Liver (tissue), 9 donors: Measurements from ENCODE around the gene SYMPK. TPM values are rescaled to one million over a fixed set of nuclear protein-coding genes. Genes with fewer than 3 reads are reported as not detected.

Experiments
- DNase-seq: peaks from one replicate; pipeline ENCODE4 v3.0.0-alpha.2; 2017; ENCODE audit warnings: low spot score
- H3K27ac ChIP-seq, 2 donors: one replicate each; pipeline ENCODE4 v1.7.0; 2013; ENCODE audit warnings: inconsistent platforms in 2 of 2, low read length in 2 of 2, control low read depth in 1 of 2, low read depth in 1 of 2, mild to moderate bottlenecking in 1 of 2
- H3K27me3 ChIP-seq, 4 donors: one replicate each; pipeline versions ENCODE4 v1.6.1 to v1.7.0; 2013; ENCODE audit warnings: low read length in 3 of 4, inconsistent platforms in 1 of 4, mild to moderate bottlenecking in 1 of 4, moderate library complexity in 1 of 4; ENCODE audit not compliant: control insufficient read depth in 4 of 4, insufficient read depth in 4 of 4
- H3K36me3 ChIP-seq, 4 donors: one replicate each; pipeline versions ENCODE4 v1.6.1 to v1.7.0; 2013; ENCODE audit warnings: low read length in 3 of 4, mild to moderate bottlenecking in 3 of 4, low read depth in 1 of 4, moderate library complexity in 1 of 4; ENCODE audit not compliant: control insufficient read depth in 4 of 4, insufficient read depth in 3 of 4
- H3K4me1 ChIP-seq, 4 donors: one replicate each; pipeline versions ENCODE4 v1.6.1 to v1.7.0; 2013; ENCODE audit warnings: low read length in 3 of 4, mild to moderate bottlenecking in 3 of 4, moderate library complexity in 1 of 4; ENCODE audit not compliant: control insufficient read depth in 4 of 4, insufficient read depth in 4 of 4
- H3K4me3 ChIP-seq, 3 donors: one replicate each; pipeline versions ENCODE4 v1.6.1 to v1.7.0; 2013; ENCODE audit warnings: low read length in 3 of 3, control low read depth in 1 of 3, low read depth in 1 of 3, mild to moderate bottlenecking in 1 of 3
- H3K9ac ChIP-seq, 2 donors: one replicate each; pipeline ENCODE4 v1.7.0; 2013; ENCODE audit warnings: low read length in 2 of 2, mild to moderate bottlenecking in 2 of 2, moderate library complexity in 2 of 2, control low read depth in 1 of 2, low read depth in 1 of 2
- H3K9me3 ChIP-seq, 4 donors: one replicate each; pipeline versions ENCODE4 v1.6.1 to v1.7.0; 2013; ENCODE audit warnings: low read length in 3 of 4; ENCODE audit not compliant: control insufficient read depth in 4 of 4
- ATF3 ChIP-seq: IDR thresholded peaks from 2 replicates; pipeline ENCODE4 v1.6.1; 2016; ENCODE audit warnings: antibody characterized with exemption
- EGR1 ChIP-seq, 2 donors: IDR thresholded peaks; 2 replicates each; pipeline ENCODE4 v1.6.1; 2016 to 2018; ENCODE audit warnings: antibody characterized with exemption in 2 of 2, low read depth in 2 of 2
- FOXA1 ChIP-seq: IDR thresholded peaks from 2 replicates; pipeline ENCODE4 v1.6.1; 2016; ENCODE audit warnings: antibody characterized with exemption
- GABPA ChIP-seq, 2 donors: IDR thresholded peaks in 1 of 2; conservative IDR thresholded peaks in 1 of 2; 2 replicates each; pipeline ENCODE4 v1.6.1; 2016; ENCODE audit warnings: antibody characterized with exemption in 2 of 2, mild to moderate bottlenecking in 1 of 2, moderate library complexity in 1 of 2
- HNF4A ChIP-seq, 2 donors: conservative IDR thresholded peaks; 2 replicates each; pipeline ENCODE4 v1.6.1; 2016; ENCODE audit warnings: antibody characterized with exemption in 2 of 2, mild to moderate bottlenecking in 2 of 2
- HNF4G ChIP-seq: IDR thresholded peaks from 2 replicates; pipeline ENCODE4 v1.6.1; 2016; ENCODE audit warnings: antibody characterized with exemption
- JUND ChIP-seq, 2 donors: IDR thresholded peaks; 2 replicates each; pipeline ENCODE4 v1.6.1; 2016; ENCODE audit warnings: antibody characterized with exemption in 2 of 2
- NR2F2 ChIP-seq: IDR thresholded peaks from 2 replicates; pipeline ENCODE4 v1.6.1; 2016; ENCODE audit warnings: antibody characterized with exemption
- RAD21 ChIP-seq, 2 donors: IDR thresholded peaks; 2 replicates each; pipeline ENCODE4 v1.6.1; 2016; ENCODE audit warnings: antibody characterized with exemption in 2 of 2, mild to moderate bottlenecking in 2 of 2
- REST ChIP-seq: IDR thresholded peaks from 2 replicates; pipeline ENCODE4 v1.6.1; 2016; ENCODE audit warnings: antibody characterized with exemption, mild to moderate bottlenecking
- RXRA ChIP-seq, 2 donors: IDR thresholded peaks; 2 replicates each; pipeline ENCODE4 v1.6.1; 2017 to 2018; ENCODE audit warnings: antibody characterized with exemption in 2 of 2, mild to moderate bottlenecking in 1 of 2
- SP1 ChIP-seq: IDR thresholded peaks from 2 replicates; pipeline ENCODE4 v1.6.1; 2018; ENCODE audit warnings: antibody characterized with exemption, mild to moderate bottlenecking
- TAF1 ChIP-seq: conservative IDR thresholded peaks from 2 replicates; pipeline ENCODE4 v1.6.1; 2016; ENCODE audit warnings: antibody characterized with exemption, mild to moderate bottlenecking
- YY1 ChIP-seq: IDR thresholded peaks from 2 replicates; pipeline ENCODE4 v1.6.1; 2016; ENCODE audit warnings: antibody characterized with exemption, mild to moderate bottlenecking
- WGBS: extraction: QIAGEN DNeasy Blood & Tissue Kit; methylation state at CpG from one replicate; pipeline ENCODE4 v1.1.7; 2013; 5-methylcytosine and 5-hydroxymethylcytosine counted together
- polyA plus RNA-seq, 2 donors: library from polyadenylated mRNA; stranded (reverse) in 1 of 2; unstranded in 1 of 2; fragments of 200-250 nt in 1 of 2; fragments of >200 nt in 1 of 2; fragmentation: Nextera tagmentation in 1 of 2; extraction: Ambion mirVana in 1 of 2; gene quantifications; one replicate each; pipeline versions ENCODE4 v1.2.1 to v1.2.3, GENCODE V29; 2013 to 2015
- total RNA-seq, 2 donors: library from RNA; depleted of rRNA; stranded (reverse); fragments of >200 nt; gene quantifications; one replicate each; pipeline ENCODE4 v1.2.3, GENCODE V29; 2014
- TF ChIP-seq, protein P1 (sequence below): fragments of 150-350 bp; IDR thresholded peaks from 2 replicates; pipeline ENCODE4 v1.5.1; 2017; ENCODE audit warnings: improper control_type of control experiment, low read depth, low read length; ENCODE audit not compliant: missing input control
- TF ChIP-seq, protein P2 (sequence below): IDR thresholded peaks from 2 replicates; pipeline ENCODE4 v1.6.1; 2016; ENCODE audit warnings: antibody characterized with exemption
- TF ChIP-seq, protein P3 (sequence below): IDR thresholded peaks from 2 replicates; pipeline ENCODE4 v1.6.1; 2016; ENCODE audit warnings: antibody characterized with exemption
- donor health status: healthy.
- donor health status: healthy.
- donor health status: healthy.
- donor health status: healthy.
- donor health status: healthy.

SYMPK gene
- total and polyA plus RNA-seq, 4 donors, result 5.5 to 26.1 (median 24.1) TPM

DNA sequence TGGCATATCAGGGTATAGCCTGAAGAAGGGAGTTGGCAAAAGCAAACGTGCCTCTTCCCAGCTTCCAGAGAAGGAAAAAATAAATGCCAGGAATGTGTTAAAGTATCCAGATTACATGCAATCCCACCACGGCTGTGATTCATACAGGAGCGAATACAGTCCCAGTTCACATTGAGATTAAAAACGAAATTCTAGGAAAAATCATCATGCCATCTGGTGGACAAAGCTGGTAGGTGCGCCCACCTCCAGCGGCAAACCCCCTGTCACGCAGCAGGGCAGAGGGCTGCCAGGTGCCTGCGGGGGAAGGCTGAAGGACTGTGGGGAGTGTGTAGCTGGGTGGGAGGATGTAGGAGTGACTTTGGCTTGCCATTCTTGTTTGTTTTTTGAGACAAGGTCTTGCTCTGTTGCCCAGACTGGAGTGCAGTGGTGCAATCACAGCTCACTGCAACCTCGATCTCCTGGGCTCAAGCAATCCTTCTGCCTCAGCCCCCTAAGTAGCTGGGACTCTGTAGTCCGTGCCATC, 63.9 kb downstream of the SYMPK start:
- Histone ChIP-seq H3K4me3 (no peak overlapping the region), H3K27ac (no peak overlapping the region), H3K36me3 (no peaks in the 10 kb centered on the region), H3K9ac (no peak overlapping the region), H3K4me1 (peaks cover 0 to 6% (median 6%) of the 10 kb centered on the region in 4 donors), H3K27me3 (no peaks in the 10 kb centered on the region), H3K9me3 (no peaks in the 10 kb centered on the region)
- TF ChIP-seq TAF1, result no peak
- peak; percentile 73 to 83 for TF ChIP-seq RAD21 (IDR thresholded peaks at IDR 0.05)
- TF ChIP-seq JUND (IDR thresholded peaks at IDR 0.05), result no peak
- peak; percentile 18 for TF ChIP-seq YY1
- TF ChIP-seq, protein P1, sequence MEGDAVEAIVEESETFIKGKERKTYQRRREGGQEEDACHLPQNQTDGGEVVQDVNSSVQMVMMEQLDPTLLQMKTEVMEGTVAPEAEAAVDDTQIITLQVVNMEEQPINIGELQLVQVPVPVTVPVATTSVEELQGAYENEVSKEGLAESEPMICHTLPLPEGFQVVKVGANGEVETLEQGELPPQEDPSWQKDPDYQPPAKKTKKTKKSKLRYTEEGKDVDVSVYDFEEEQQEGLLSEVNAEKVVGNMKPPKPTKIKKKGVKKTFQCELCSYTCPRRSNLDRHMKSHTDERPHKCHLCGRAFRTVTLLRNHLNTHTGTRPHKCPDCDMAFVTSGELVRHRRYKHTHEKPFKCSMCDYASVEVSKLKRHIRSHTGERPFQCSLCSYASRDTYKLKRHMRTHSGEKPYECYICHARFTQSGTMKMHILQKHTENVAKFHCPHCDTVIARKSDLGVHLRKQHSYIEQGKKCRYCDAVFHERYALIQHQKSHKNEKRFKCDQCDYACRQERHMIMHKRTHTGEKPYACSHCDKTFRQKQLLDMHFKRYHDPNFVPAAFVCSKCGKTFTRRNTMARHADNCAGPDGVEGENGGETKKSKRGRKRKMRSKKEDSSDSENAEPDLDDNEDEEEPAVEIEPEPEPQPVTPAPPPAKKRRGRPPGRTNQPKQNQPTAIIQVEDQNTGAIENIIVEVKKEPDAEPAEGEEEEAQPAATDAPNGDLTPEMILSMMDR, result peak; percentile 88
- TF ChIP-seq FOXA1, result no peak
- TF ChIP-seq HNF4G, result no peak
- TF ChIP-seq REST, result no peak
- peak; percentile 68 for DNase-seq
- 4% methylated on average over 10 of the region's 10 CpGs for WGBS

DNA sequence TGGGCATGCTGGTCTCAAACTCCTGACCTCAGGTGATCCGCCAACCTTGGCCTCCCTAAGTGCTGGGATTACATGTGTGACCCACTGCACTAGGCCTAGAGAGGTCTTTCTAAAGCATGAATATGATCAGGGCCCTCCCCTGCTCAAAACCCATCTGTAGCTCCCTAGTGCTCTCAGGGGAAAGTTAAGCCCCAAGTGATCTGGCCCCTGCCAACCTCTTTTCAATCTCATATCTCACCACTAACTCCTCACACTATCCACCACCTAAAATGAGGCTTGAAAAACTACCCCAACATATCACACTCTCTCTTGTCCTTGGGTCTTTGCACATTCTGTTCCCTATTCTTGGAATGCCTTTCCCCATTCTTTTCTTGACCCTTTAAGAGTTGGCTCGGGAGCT, 68.3 kb downstream of the SYMPK start:
- 85% methylated on average over 2 of the region's 2 CpGs for WGBS
- Histone ChIP-seq H3K27ac (no peak overlapping the region), H3K4me3 (no peak overlapping the region), H3K4me1 (peaks cover 0 to 21% (median 18%) of the 10 kb centered on the region in 4 donors), H3K9ac (no peak overlapping the region), H3K9me3 (no peaks in the 10 kb centered on the region), H3K27me3 (no peaks in the 10 kb centered on the region), H3K36me3 (no peaks in the 10 kb centered on the region)
- DNase-seq, result no peak
- TF ChIP-seq EGR1 (IDR thresholded peaks at IDR 0.05; ENCODE audit: low read depth in 2 of 2) (no peak), HNF4A (conservative IDR thresholded peaks at IDR 0.05) (no peak), REST (no peak), YY1 (no peak), GABPA (IDR thresholded peaks at IDR 0.05 in 1 of 2, conservative IDR thresholded peaks at IDR 0.05 in 1 of 2) (no peak), RXRA (IDR thresholded peaks at IDR 0.05) (no peak), RAD21 (IDR thresholded peaks at IDR 0.05) (no peak), TAF1 (no peak), SP1 (no peak), ATF3 (no peak), NR2F2 (no peak), FOXA1 (no peak), JUND (IDR thresholded peaks at IDR 0.05) (no peak)
- TF ChIP-seq, protein P2, sequence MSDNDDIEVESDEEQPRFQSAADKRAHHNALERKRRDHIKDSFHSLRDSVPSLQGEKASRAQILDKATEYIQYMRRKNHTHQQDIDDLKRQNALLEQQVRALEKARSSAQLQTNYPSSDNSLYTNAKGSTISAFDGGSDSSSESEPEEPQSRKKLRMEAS, result no peak
- TF ChIP-seq, protein P3, sequence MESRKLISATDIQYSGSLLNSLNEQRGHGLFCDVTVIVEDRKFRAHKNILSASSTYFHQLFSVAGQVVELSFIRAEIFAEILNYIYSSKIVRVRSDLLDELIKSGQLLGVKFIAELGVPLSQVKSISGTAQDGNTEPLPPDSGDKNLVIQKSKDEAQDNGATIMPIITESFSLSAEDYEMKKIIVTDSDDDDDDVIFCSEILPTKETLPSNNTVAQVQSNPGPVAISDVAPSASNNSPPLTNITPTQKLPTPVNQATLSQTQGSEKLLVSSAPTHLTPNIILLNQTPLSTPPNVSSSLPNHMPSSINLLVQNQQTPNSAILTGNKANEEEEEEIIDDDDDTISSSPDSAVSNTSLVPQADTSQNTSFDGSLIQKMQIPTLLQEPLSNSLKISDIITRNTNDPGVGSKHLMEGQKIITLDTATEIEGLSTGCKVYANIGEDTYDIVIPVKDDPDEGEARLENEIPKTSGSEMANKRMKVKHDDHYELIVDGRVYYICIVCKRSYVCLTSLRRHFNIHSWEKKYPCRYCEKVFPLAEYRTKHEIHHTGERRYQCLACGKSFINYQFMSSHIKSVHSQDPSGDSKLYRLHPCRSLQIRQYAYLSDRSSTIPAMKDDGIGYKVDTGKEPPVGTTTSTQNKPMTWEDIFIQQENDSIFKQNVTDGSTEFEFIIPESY, result no peak
